ENCODE data around the gene NKRF. TPM values are rescaled to one million over a fixed set of nuclear protein-coding genes. Genes with fewer than 3 reads are reported as not detected.
A peak's percentile ranks its signal among the peaks of the same experiment; 100 is the strongest.

NKRF gene
- total and polyA plus RNA-seq, 9 donors: 3.5 to 9.9 (median 6.8) TPM

DNA sequence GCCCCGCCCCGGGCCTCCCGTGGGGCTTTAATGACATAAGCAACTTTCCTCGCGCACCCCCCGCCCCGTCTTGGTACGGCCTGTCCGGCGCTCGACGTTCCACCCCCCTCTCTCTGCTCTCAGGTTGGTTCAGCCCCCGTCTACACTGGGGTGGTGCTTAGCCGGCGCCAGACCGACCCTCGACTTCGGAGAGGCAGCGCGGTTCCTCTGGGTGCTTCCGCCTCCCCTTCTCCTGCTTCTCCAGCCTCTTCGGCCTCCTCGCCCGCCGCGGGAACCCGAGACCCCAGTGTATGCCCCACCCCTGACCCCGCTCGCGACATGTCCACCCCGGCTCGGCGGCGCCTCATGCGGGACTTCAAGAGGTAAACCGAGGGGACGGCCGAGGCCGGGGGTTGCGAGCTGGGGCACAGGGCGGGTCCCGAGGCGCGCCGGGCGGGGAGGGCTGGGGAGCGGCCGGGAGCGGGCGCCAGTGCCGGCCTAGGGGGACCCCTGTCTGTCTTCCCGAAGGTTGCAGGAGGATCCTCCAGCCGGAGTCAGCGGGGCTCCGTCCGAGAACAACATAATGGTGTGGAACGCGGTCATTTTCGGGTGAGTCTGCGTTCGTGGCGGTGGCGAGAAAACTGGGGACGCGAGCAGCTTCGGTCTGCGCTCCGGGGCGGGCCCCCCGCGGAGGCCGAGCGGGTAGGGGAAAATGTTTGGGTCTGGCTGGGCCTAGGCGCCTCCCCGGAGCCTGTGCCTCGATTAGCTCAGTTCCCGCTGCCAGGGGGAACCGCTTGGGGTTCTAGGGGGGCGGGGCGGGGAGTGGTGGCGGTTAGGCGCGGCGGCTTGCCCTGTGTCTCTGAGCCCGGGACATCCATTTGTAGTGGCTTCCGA lies 31.6 kb downstream of the NKRF start, which contains the start of gene UBE2A:
UBE2A (plus strand) TSS at position 170 of the 873 bp plus-strand sequence; CDS start at position 319, 149 bp downstream.
- Histone ChIP-seq H3K27me3 (ENCODE audit: control insufficient read depth, insufficient read depth, low read length) (no peaks in the 10 kb centered on the region), H3K4me3 (ENCODE audit: low read length) (peak within 1 kb of the TSS; percentile 72), H3K4me1 (ENCODE audit: control insufficient read depth, insufficient read depth, low read length) (peaks cover 5% of the 10 kb centered on the region), H3K36me3 (ENCODE audit: control insufficient read depth, insufficient read depth, low read length) (no peaks in the 10 kb centered on the region), H3K9me3 (replicated peaks; ENCODE audit: control insufficient read depth, low read depth, low read length) (no peaks in the 10 kb centered on the region), H3K27ac (ENCODE audit: low read length) (peak within 1 kb of the TSS; percentile 95)
- DNase-seq: peak; percentile 97
- 31% methylated on average over 74 of the region's 86 CpGs for WGBS (ENCODE audit: insufficient coverage)

DNA sequence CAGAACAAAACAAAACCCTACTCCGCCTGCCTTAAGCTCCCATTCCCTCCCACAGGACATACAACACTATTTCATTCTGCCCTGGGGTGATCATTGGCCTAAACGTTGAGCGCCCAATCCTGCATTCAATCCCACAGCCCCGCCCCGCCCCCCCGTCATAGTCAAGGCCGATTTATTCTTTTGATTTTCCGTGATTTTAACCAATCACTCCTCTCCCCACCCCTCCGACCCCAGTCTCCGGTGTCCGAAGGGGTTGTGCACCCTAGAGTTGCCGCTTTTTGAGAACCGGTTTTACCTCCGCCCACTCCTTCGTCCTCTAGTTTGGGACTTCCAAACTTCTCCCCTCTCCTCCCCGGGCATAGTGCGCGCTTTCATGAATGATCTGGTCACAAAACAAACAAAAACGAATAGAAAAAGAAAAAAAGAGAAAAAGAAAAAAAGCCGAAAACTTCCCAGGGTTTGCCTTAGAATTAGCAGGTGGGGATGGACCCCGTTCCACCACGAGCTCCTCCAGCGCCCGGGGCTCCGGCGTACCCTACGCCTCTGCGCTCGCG lies 32.3 kb downstream of the NKRF start:
- H3K4me3 ChIP-seq (ENCODE audit: low read length): peak overlapping the region; percentile 72
- DNase-seq: peak; percentile 82
- no peaks in the 10 kb centered on the region for H3K36me3 ChIP-seq (ENCODE audit: control insufficient read depth, insufficient read depth, low read length)
- no peaks in the 10 kb centered on the region for H3K27me3 ChIP-seq (ENCODE audit: control insufficient read depth, insufficient read depth, low read length)
- no peaks in the 10 kb centered on the region for H3K9me3 ChIP-seq (replicated peaks; ENCODE audit: control insufficient read depth, low read depth, low read length)
- 23% methylated on average over 25 of the region's 30 CpGs for WGBS (ENCODE audit: insufficient coverage)
- peaks cover 5% of the 10 kb centered on the region for H3K4me1 ChIP-seq (ENCODE audit: control insufficient read depth, insufficient read depth, low read length)
- peak overlapping the region; percentile 95 for H3K27ac ChIP-seq (ENCODE audit: low read length)

DNA sequence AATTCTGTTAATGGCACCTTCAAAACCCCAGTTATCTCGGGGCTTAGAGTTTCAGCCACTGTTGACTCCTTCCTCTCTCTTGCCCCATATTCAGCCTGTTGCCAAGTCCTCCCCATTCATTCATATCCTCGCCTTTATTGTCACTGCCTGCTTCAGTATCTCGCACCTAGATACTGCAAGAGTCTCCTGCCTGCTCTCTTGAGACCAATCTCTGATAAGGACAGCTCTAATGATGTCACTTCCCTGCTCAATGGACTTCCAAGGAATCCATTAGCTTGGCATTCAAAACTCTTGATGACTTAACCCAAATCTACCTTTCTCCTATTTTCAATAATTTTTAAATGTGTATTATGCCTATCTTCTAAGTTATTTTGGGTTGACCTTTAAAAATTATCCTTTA lies 33.0 kb downstream of the NKRF start:
- WGBS (ENCODE audit: insufficient coverage): 48% methylated on average over 3 of the region's 3 CpGs
- H3K4me3 ChIP-seq (ENCODE audit: low read length): peak overlapping the region; percentile 72

DNA sequence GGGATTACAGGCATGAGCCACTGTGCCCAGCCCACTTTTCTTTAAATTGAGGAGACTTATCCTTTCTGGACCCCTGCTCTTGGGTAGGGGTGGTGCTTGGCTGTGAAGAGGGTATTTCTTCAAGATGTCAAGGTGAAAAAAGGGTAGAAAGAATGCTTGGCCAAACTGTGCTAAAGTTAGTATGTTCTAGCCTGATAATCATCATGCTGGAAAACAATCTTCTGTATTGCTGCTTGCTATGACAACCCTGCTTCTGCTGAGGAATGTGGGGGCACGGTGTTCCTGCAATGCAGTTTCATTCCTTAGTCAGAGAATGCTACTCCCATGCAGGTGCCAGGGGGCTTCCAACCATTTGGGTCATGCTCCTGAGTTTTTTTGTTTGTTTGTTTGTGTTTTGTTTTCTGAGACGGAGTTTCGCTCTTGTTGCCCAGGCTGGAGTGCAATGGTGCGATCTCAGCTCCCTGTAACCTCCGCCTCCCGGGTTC lies 35.8 kb downstream of the NKRF start:
- peaks cover 2% of the 10 kb centered on the region for H3K4me1 ChIP-seq (ENCODE audit: control insufficient read depth, insufficient read depth, low read length)
- no peak overlapping the region for H3K27ac ChIP-seq (ENCODE audit: low read length)
- 81% methylated on average over 6 of the region's 6 CpGs for WGBS (ENCODE audit: insufficient coverage)
- H3K36me3 ChIP-seq (ENCODE audit: control insufficient read depth, insufficient read depth, low read length): no peaks in the 10 kb centered on the region
- no peak overlapping the region for H3K4me3 ChIP-seq (ENCODE audit: low read length)
- H3K9me3 ChIP-seq (replicated peaks; ENCODE audit: control insufficient read depth, low read depth, low read length): no peaks in the 10 kb centered on the region
- no peak for DNase-seq
- no peaks in the 10 kb centered on the region for H3K27me3 ChIP-seq (ENCODE audit: control insufficient read depth, insufficient read depth, low read length)

More for the DNA sequence above, 33.0 kb downstream of the NKRF start:
- peak overlapping the region; percentile 95 for H3K27ac ChIP-seq (ENCODE audit: low read length)
- H3K9me3 ChIP-seq (replicated peaks; ENCODE audit: control insufficient read depth, low read depth, low read length): no peaks in the 10 kb centered on the region
- no peaks in the 10 kb centered on the region for H3K36me3 ChIP-seq (ENCODE audit: control insufficient read depth, insufficient read depth, low read length)
- DNase-seq: peak; percentile 5
- H3K4me1 ChIP-seq (ENCODE audit: control insufficient read depth, insufficient read depth, low read length): peaks cover 5% of the 10 kb centered on the region
- no peaks in the 10 kb centered on the region for H3K27me3 ChIP-seq (ENCODE audit: control insufficient read depth, insufficient read depth, low read length)

DNA sequence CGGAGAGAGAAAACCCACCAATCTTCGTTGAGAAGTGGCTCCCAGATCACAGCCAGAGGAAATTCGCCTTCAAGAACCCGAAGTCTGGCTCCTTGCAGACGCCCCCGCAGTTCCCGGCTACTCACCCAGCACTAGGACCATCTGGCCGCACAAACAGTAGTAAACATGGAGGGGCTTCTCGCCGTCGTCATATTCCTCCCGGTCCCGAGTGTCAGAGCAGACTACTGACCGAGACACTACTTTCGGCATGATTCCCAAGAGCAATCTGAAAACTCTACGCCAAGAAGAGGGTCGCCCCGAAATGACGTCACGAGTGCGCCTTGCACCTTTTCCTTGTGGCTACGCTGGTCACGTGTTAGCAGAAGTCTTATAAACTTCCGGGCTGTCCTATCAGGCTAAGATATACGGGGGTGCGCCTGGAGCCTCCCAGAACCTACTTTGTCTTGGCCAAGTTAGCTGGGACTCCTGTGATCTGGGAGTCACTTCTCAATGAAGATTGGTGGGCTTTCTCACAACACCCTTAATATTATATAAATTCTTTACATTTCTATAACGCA lies 41.0 kb downstream of the NKRF start, which contains the start of gene STEEP1:
STEEP1 (minus strand) TSS at position 303 of the 557 bp plus-strand sequence; CDS start at position 249, 54 bp downstream.
- no peaks in the 10 kb centered on the region for H3K27me3 ChIP-seq (ENCODE audit: control insufficient read depth, insufficient read depth, low read length)
- peak; percentile 97 for DNase-seq
- H3K9me3 ChIP-seq (replicated peaks; ENCODE audit: control insufficient read depth, low read depth, low read length): no peaks in the 10 kb centered on the region
- peak within 1 kb of the TSS; percentile 61 for H3K4me3 ChIP-seq (ENCODE audit: low read length)
- H3K27ac ChIP-seq (ENCODE audit: low read length): peak within 1 kb of the TSS; percentile 81
- 39% methylated on average over 21 of the region's 27 CpGs for WGBS (ENCODE audit: insufficient coverage)
- no peaks in the 10 kb centered on the region for H3K36me3 ChIP-seq (ENCODE audit: control insufficient read depth, insufficient read depth, low read length)
- H3K4me1 ChIP-seq (ENCODE audit: control insufficient read depth, insufficient read depth, low read length): no peaks in the 10 kb centered on the region

DNA sequence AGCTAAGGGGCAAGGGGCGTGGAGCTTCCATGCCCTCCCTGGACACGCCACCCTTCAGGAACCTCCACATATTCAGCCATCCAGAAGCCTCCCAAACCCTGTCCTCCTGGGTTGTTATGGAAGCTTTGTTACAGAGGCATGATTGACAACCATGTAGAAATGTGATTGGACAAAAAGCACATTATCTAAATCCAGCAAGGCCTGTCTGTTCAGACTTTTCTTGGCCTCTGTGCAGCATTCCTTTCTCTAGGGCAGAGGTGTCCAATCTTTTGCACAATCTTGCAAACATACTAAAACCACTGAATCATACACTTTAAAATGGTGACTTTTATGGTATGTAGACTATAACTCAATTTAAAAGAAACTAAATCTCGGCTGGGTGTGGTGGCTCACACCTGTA lies 53.7 kb downstream of the NKRF start:
- Histone ChIP-seq H3K4me3 (ENCODE audit: low read length) (no peak overlapping the region), H3K27me3 (ENCODE audit: control insufficient read depth, insufficient read depth, low read length) (no peaks in the 10 kb centered on the region), H3K4me1 (ENCODE audit: control insufficient read depth, insufficient read depth, low read length) (no peaks in the 10 kb centered on the region), H3K9me3 (replicated peaks; ENCODE audit: control insufficient read depth, low read depth, low read length) (no peaks in the 10 kb centered on the region), H3K27ac (ENCODE audit: low read length) (no peak overlapping the region), H3K36me3 (ENCODE audit: control insufficient read depth, insufficient read depth, low read length) (peaks cover 3% of the 10 kb centered on the region)
- no peak for DNase-seq
- WGBS (ENCODE audit: insufficient coverage): no CpG with 5 or more reads among the region's 3 CpGs

DNA sequence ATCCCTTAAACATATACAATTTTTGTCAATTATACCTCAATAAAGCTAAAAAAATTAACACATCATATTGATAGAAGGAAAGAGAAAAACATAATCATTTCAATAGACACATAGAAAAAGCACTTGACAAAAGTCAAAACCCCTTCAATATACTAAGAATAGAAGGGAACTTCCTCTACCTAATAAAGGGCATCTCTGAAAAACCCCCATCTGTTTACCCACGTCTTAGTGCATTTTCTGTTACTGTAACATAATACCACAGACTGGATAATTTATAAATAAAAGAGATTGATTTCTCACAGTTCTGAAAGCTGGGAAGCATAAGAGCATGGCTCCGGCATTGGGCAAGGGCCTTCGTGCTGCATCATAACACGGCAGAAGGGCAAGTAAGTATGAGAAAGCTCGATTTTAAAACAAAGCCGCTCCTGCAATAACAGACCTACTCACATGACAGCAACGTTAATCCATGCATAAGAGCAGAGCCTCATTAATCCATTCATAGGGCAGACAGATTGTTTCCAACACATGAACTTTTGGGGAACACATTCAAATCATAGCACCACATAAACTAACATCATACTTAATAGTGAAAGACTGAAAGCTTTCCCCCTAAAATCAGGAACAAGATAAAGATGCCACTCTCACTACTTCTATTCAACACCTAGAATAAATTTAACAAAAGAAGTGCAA lies 56.8 kb downstream of the NKRF start:
- Histone ChIP-seq H3K27ac (ENCODE audit: low read length) (no peak overlapping the region), H3K9me3 (replicated peaks; ENCODE audit: control insufficient read depth, low read depth, low read length) (no peaks in the 10 kb centered on the region), H3K4me1 (ENCODE audit: control insufficient read depth, insufficient read depth, low read length) (no peaks in the 10 kb centered on the region), H3K36me3 (ENCODE audit: control insufficient read depth, insufficient read depth, low read length) (no peaks in the 10 kb centered on the region), H3K27me3 (ENCODE audit: control insufficient read depth, insufficient read depth, low read length) (no peaks in the 10 kb centered on the region), H3K4me3 (ENCODE audit: low read length) (no peak overlapping the region)
- WGBS (ENCODE audit: insufficient coverage): no CpG with 5 or more reads among the region's 7 CpGs
- no peak for DNase-seq

DNA sequence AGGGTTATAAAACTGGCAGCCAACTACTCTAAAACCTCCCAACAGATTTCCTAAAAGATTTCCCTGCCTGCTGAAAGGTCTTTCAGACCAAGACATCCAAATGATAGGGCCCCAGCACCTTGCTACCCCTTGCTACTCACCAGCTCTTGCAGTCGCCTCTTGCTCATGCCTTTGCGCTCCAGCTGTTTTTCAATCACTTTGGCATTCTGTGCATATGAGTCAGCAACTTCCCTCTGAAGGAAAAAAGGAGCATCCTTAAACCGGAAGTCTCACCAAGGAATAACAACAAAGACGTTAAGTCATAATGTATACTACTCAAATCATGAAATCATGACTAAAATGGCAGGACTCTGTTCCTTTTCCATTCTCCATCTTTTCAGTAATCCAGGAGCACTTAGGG lies 65.0 kb downstream of the NKRF start:
- H3K36me3 ChIP-seq (ENCODE audit: control insufficient read depth, insufficient read depth, low read length): peaks cover 4% of the 10 kb centered on the region
- no peak overlapping the region for H3K27ac ChIP-seq (ENCODE audit: low read length)
- WGBS (ENCODE audit: insufficient coverage): 70% methylated on average over 2 of the region's 4 CpGs
- DNase-seq: peak; percentile 7
- no peaks in the 10 kb centered on the region for H3K27me3 ChIP-seq (ENCODE audit: control insufficient read depth, insufficient read depth, low read length)
- no peaks in the 10 kb centered on the region for H3K9me3 ChIP-seq (replicated peaks; ENCODE audit: control insufficient read depth, low read depth, low read length)
- no peak overlapping the region for H3K4me3 ChIP-seq (ENCODE audit: low read length)
- H3K4me1 ChIP-seq (ENCODE audit: control insufficient read depth, insufficient read depth, low read length): no peaks in the 10 kb centered on the region

DNA sequence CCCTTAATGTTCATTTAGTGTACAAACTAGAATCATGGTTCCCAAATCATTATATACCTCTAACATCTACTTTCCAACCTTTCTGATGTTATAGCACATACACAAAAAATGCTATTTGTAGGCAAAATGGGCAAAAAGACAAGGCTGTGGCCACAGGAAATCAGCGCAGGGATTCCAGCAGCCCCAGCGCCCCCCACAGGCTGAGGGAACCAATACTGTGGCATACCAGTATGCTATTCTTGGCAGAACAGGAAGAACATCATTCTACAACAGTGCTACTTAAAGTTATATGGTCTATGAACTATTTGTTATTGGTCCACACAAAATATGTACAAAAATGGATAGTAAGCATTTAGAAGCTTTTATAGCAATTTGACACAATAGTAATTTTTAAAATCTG lies 66.4 kb downstream of the NKRF start:
- no peak overlapping the region for H3K4me3 ChIP-seq (ENCODE audit: low read length)
- WGBS (ENCODE audit: insufficient coverage): no CpG with 5 or more reads among the region's 2 CpGs
- no peaks in the 10 kb centered on the region for H3K4me1 ChIP-seq (ENCODE audit: control insufficient read depth, insufficient read depth, low read length)
- no peaks in the 10 kb centered on the region for H3K27me3 ChIP-seq (ENCODE audit: control insufficient read depth, insufficient read depth, low read length)
- H3K9me3 ChIP-seq (replicated peaks; ENCODE audit: control insufficient read depth, low read depth, low read length): no peaks in the 10 kb centered on the region
- peaks cover 4% of the 10 kb centered on the region for H3K36me3 ChIP-seq (ENCODE audit: control insufficient read depth, insufficient read depth, low read length)
- no peak overlapping the region for H3K27ac ChIP-seq (ENCODE audit: low read length)
- DNase-seq: no peak
